ENCODE results near the gene RAPGEF5. TPM values are rescaled to one million over a fixed set of nuclear protein-coding genes. Genes with fewer than 3 reads are reported as not detected.

The RAPGEF5 gene
- polyA plus RNA-seq, 1 donor (not counting 4 experiments of a cell fraction or from before 2014, with no cell fraction given), result 2.1 TPM

- no peaks in the 10 kb centered on the region for H3K79me2 ChIP-seq (ENCODE audit: control insufficient read depth, insufficient read depth, low read length)
- no peak overlapping the region for H2AFZ ChIP-seq (ENCODE audit: control insufficient read depth, low read length)
- no peak overlapping the region for H3K4me3 ChIP-seq (ENCODE audit: control insufficient read depth in 2 of 3, extremely low read depth in 1 of 3, insufficient read depth in 2 of 3, low read depth in 1 of 3, low read length in 3 of 3)
- H3K4me1 ChIP-seq (ENCODE audit: control insufficient read depth, extremely low read depth, insufficient read depth, low read length), result no peaks in the 10 kb centered on the region
- H3K9me3 ChIP-seq (ENCODE audit: control insufficient read depth, low read depth, low read length), result no peaks in the 10 kb centered on the region
- no peak overlapping the region for H3K27ac ChIP-seq (ENCODE audit: control insufficient read depth, insufficient read depth, low read length)
- DNase-seq (ENCODE audit: low read depth, low spot score) (no peak), FAIRE-seq (no peak)
- H3K36me3 ChIP-seq (ENCODE audit: control insufficient read depth in 2 of 2, extremely low read depth in 1 of 2, insufficient read depth in 2 of 2, low read length in 2 of 2), result no peaks in the 10 kb centered on the region
- H3K27me3 ChIP-seq (ENCODE audit: control insufficient read depth, extremely low read depth, insufficient read depth, low read length), result no peaks in the 10 kb centered on the region
- no peaks in the 10 kb centered on the region for H3K9me1 ChIP-seq (ENCODE audit: control insufficient read depth, extremely low read depth, insufficient read depth, low read length)
- H3K9ac ChIP-seq (ENCODE audit: control insufficient read depth, extremely low read depth, insufficient read depth, low read length), result no peak overlapping the region
- H3K4me2 ChIP-seq (ENCODE audit: control insufficient read depth, extremely low read depth, insufficient read depth, low read depth, low read length), result no peak overlapping the region
- no peaks in the 10 kb centered on the region for H4K20me1 ChIP-seq (ENCODE audit: control insufficient read depth, extremely low read depth, insufficient read depth, low read length)
- TF ChIP-seq CTCF (optimal IDR thresholded peaks at IDR 0.05 in 1 of 3, IDR thresholded peaks at IDR 0.05 in 1 of 3, conservative IDR thresholded peaks at IDR 0.05 in 1 of 3; ENCODE audit: extremely low read depth in 1 of 3, insufficient read depth in 2 of 3, low read length in 3 of 3) (no peak), EZH2 (IDR thresholded peaks at IDR 0.05; ENCODE audit: low read length) (no peak)
- dilution Hi-C loops (cut with MboI; ENCODE audit: extremely low pct_ligation_motif_present, low sequenced_read_pairs), result no loop called here
These were observed 18.1 kb downstream of the RAPGEF5 start for GRCh38 chr7:22338877-22339276.

- no peak for TF ChIP-seq EZH2 (IDR thresholded peaks at IDR 0.05; ENCODE audit: low read length)
- no peak for TF ChIP-seq CTCF (optimal IDR thresholded peaks at IDR 0.05 in 1 of 3, IDR thresholded peaks at IDR 0.05 in 1 of 3, conservative IDR thresholded peaks at IDR 0.05 in 1 of 3; ENCODE audit: extremely low read depth in 1 of 3, insufficient read depth in 2 of 3, low read length in 3 of 3)
These were observed 18.5 kb downstream of the RAPGEF5 start for GRCh38 chr7:22338411-22338810.

More at GRCh38 chr7:22338411-22338810, 18.5 kb downstream of the RAPGEF5 start:
- Histone ChIP-seq H2AFZ (ENCODE audit: control insufficient read depth, low read length) (no peak overlapping the region), H3K4me3 (ENCODE audit: control insufficient read depth in 2 of 3, extremely low read depth in 1 of 3, insufficient read depth in 2 of 3, low read depth in 1 of 3, low read length in 3 of 3) (no peak overlapping the region), H3K79me2 (ENCODE audit: control insufficient read depth, insufficient read depth, low read length) (no peaks in the 10 kb centered on the region), H3K4me2 (ENCODE audit: control insufficient read depth, extremely low read depth, insufficient read depth, low read depth, low read length) (no peak overlapping the region), H3K36me3 (ENCODE audit: control insufficient read depth in 2 of 2, extremely low read depth in 1 of 2, insufficient read depth in 2 of 2, low read length in 2 of 2) (no peaks in the 10 kb centered on the region), H3K9ac (ENCODE audit: control insufficient read depth, extremely low read depth, insufficient read depth, low read length) (no peak overlapping the region), H3K4me1 (ENCODE audit: control insufficient read depth, extremely low read depth, insufficient read depth, low read length) (no peaks in the 10 kb centered on the region), H4K20me1 (ENCODE audit: control insufficient read depth, extremely low read depth, insufficient read depth, low read length) (no peaks in the 10 kb centered on the region), H3K9me3 (ENCODE audit: control insufficient read depth, low read depth, low read length) (no peaks in the 10 kb centered on the region), H3K27me3 (ENCODE audit: control insufficient read depth, extremely low read depth, insufficient read depth, low read length) (no peaks in the 10 kb centered on the region), H3K9me1 (ENCODE audit: control insufficient read depth, extremely low read depth, insufficient read depth, low read length) (no peaks in the 10 kb centered on the region), H3K27ac (ENCODE audit: control insufficient read depth, insufficient read depth, low read length) (no peak overlapping the region)
- FAIRE-seq (no peak), DNase-seq (ENCODE audit: low read depth, low spot score) (no peak)
- dilution Hi-C loops (cut with MboI; ENCODE audit: extremely low pct_ligation_motif_present, low sequenced_read_pairs), result no loop called here

All from keratinocyte (primary cell).